ENCODE results near the gene BASP1. TPM values are rescaled to one million over a fixed set of nuclear protein-coding genes. Genes with fewer than 3 reads are reported as not detected.

Gene BASP1
- total and polyA plus RNA-seq, 2 experiments from 2014 or later: 87.5 to 114 TPM

DNA sequence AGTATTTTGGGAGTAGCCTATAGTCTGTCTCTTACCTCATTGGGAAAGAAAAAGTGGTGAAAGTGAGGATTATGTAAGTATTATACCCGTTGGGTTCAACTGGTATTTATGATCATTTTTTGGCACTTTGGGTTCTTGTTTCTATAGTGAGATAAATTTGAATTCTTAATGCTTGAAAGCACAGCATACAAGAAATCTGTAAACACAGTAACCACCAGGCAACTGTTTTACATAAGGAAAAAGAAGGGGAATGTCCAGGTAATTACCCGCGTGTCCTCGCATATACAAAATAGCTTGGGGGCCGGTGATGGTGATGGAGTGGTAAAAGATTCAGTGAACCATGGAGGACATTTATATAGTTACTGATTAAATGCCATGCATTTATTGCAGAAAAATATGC is 60.5 kb downstream of the BASP1 start:
- no peak for ATAC-seq
- Mint-ChIP-seq H3K27me3 (ENCODE audit: insufficient read depth, low read depth, poor library complexity) (peaks cover 4% of the 10 kb centered on the region), H3K27ac (no peak overlapping the region)

More for the DNA sequence above, 60.5 kb downstream of the BASP1 start:
- H3K4me1 Mint-ChIP-seq: peaks cover 16% of the 10 kb centered on the region
- Histone ChIP-seq H4K20me1 (replicated peaks; ENCODE audit: insufficient read depth) (peaks cover 3% of the 10 kb centered on the region; the same call in 1 of the 2 replicates), H3K79me2 (replicated peaks; ENCODE audit: insufficient read depth) (peaks cover 18% of the 10 kb centered on the region), H3K27ac (ENCODE audit: low read depth) (no peak overlapping the region), H2AFZ (no peak overlapping the region), H3K9me2 (ENCODE audit: insufficient read depth) (no peaks in the 10 kb centered on the region), H3K4me3 (no peak overlapping the region), H3F3A (replicated peaks; ENCODE audit: low read depth) (no peaks in the 10 kb centered on the region), H3K36me3 (ENCODE audit: insufficient read depth) (peaks cover 8% of the 10 kb centered on the region; the same call in 1 of the 2 replicates), H3K27me3 (ENCODE audit: insufficient read depth) (no peaks in the 10 kb centered on the region), H3K4me1 (ENCODE audit: insufficient read depth) (peaks cover 6% of the 10 kb centered on the region), H3K4me2 (no peak overlapping the region)
- peaks cover 20% of the 10 kb centered on the region for H3K36me3 Mint-ChIP-seq (ENCODE audit: low read depth)
- H3K9me3 Mint-ChIP-seq: no peaks in the 10 kb centered on the region
- DNase-seq (ENCODE audit: low spot score): no peak
- TF ChIP-seq EZH2 (IDR thresholded peaks at IDR 0.05; ENCODE audit: low read depth, unreplicated experiment) (no peak), ZNF331 (CRISPR knock-in tag; IDR thresholded peaks at IDR 0.05; ENCODE audit: low read depth) (no peak), EZH2phosphoT487 (IDR thresholded peaks at IDR 0.05; ENCODE audit: unreplicated experiment) (no peak), ETS1 (IDR thresholded peaks at IDR 0.05) (no peak), REST (IDR thresholded peaks at IDR 0.05; ENCODE audit: unreplicated experiment) (no peak), JUNB (IDR thresholded peaks at IDR 0.05; ENCODE audit: unreplicated experiment) (no peak), ZNF114 (CRISPR knock-in tag; IDR thresholded peaks at IDR 0.05) (no peak), POLR2AphosphoS5 (IDR thresholded peaks at IDR 0.05; ENCODE audit: low read depth) (no peak), NANOG (IDR thresholded peaks at IDR 0.05; ENCODE audit: borderline replicate concordance) (no peak), STAT1 (IDR thresholded peaks at IDR 0.05; ENCODE audit: unreplicated experiment) (no peak)
- TF ChIP-seq, protein P1, sequence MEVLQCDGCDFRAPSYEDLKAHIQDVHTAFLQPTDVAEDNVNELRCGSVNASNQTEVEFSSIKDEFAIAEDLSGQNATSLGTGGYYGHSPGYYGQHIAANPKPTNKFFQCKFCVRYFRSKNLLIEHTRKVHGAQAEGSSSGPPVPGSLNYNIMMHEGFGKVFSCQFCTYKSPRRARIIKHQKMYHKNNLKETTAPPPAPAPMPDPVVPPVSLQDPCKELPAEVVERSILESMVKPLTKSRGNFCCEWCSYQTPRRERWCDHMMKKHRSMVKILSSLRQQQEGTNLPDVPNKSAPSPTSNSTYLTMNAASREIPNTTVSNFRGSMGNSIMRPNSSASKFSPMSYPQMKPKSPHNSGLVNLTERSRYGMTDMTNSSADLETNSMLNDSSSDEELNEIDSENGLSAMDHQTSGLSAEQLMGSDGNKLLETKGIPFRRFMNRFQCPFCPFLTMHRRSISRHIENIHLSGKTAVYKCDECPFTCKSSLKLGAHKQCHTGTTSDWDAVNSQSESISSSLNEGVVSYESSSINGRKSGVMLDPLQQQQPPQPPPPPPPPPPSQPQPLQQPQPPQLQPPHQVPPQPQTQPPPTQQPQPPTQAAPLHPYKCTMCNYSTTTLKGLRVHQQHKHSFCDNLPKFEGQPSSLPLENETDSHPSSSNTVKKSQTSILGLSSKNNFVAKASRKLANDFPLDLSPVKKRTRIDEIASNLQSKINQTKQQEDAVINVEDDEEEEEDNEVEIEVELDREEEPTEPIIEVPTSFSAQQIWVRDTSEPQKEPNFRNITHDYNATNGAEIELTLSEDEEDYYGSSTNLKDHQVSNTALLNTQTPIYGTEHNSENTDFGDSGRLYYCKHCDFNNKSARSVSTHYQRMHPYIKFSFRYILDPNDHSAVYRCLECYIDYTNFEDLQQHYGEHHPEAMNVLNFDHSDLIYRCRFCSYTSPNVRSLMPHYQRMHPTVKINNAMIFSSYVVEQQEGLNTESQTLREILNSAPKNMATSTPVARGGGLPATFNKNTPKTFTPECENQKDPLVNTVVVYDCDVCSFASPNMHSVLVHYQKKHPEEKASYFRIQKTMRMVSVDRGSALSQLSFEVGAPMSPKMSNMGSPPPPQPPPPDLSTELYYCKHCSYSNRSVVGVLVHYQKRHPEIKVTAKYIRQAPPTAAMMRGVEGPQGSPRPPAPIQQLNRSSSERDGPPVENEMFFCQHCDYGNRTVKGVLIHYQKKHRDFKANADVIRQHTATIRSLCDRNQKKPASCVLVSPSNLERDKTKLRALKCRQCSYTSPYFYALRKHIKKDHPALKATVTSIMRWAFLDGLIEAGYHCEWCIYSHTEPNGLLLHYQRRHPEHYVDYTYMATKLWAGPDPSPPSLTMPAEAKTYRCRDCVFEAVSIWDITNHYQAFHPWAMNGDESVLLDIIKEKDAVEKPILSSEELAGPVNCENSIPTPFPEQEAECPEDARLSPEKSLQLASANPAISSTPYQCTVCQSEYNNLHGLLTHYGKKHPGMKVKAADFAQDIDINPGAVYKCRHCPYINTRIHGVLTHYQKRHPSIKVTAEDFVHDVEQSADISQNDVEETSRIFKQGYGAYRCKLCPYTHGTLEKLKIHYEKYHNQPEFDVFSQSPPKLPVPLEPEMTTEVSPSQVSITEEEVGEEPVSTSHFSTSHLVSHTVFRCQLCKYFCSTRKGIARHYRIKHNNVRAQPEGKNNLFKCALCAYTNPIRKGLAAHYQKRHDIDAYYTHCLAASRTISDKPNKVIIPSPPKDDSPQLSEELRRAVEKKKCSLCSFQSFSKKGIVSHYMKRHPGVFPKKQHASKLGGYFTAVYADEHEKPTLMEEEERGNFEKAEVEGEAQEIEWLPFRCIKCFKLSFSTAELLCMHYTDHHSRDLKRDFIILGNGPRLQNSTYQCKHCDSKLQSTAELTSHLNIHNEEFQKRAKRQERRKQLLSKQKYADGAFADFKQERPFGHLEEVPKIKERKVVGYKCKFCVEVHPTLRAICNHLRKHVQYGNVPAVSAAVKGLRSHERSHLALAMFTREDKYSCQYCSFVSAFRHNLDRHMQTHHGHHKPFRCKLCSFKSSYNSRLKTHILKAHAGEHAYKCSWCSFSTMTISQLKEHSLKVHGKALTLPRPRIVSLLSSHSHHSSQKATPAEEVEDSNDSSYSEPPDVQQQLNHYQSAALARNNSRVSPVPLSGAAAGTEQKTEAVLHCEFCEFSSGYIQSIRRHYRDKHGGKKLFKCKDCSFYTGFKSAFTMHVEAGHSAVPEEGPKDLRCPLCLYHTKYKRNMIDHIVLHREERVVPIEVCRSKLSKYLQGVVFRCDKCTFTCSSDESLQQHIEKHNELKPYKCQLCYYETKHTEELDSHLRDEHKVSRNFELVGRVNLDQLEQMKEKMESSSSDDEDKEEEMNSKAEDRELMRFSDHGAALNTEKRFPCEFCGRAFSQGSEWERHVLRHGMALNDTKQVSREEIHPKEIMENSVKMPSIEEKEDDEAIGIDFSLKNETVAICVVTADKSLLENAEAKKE (CRISPR knock-in tag; IDR thresholded peaks at IDR 0.05): no peak
- no peak overlapping the region for H3K4me3 Mint-ChIP-seq

All from GM23338 (cell line).